ENCODE results near the gene ACRV1. TPM values are rescaled to one million over a fixed set of nuclear protein-coding genes. Genes with fewer than 3 reads are reported as not detected.

The ACRV1 gene
- not detected in 5 replicates for total RNA-seq (2022; extraction: Qiagen RNA extraction; ENCODE audit: low read depth)

GRCh38 chr11:125680747-125681146 lies at the start of gene ACRV1:
Gene ACRV1, minus strand, starts transcription at chr11:125680847. Its CDS starts 67 bp downstream, at chr11:125680780.

GRCh38 chr11:125624756-125625213 lies 55.9 kb downstream of the ACRV1 start, which contains the start of gene CHEK1:
Gene CHEK1, plus strand, starts transcription at chr11:125625163. Its CDS starts 1,606 bp downstream, at chr11:125626769.

Other genes starting within 250 kb of the ACRV1 start
- gene FEZ1, start 184.6 kb downstream of the ACRV1 start, total RNA-seq (2022; extraction: Qiagen RNA extraction; ENCODE audit: low read depth): 0.36 to 1.2 TPM (median 0.55 TPM) in 5 replicates
- 91.4 to 118 TPM (median 105 TPM) in 5 replicates for gene EI24, start 111.4 kb downstream of the ACRV1 start, total RNA-seq (2022; extraction: Qiagen RNA extraction; ENCODE audit: low read depth)
- 92.0 to 110 TPM (median 94.1 TPM) in 5 replicates for gene STT3A, start 88.0 kb downstream of the ACRV1 start, total RNA-seq (2022; extraction: Qiagen RNA extraction; ENCODE audit: low read depth)
- gene CHEK1, start 55.7 kb downstream of the ACRV1 start, total RNA-seq (2022; extraction: Qiagen RNA extraction; ENCODE audit: low read depth): 21.9 to 34.8 TPM (median 31.6 TPM) in 5 replicates
- gene PATE1, start 65.4 kb upstream of the ACRV1 start, total RNA-seq (2022; extraction: Qiagen RNA extraction; ENCODE audit: low read depth): not detected in 5 replicates
- not detected in 5 replicates for gene PATE2, start 98.0 kb upstream of the ACRV1 start, total RNA-seq (2022; extraction: Qiagen RNA extraction; ENCODE audit: low read depth)
- not detected in 5 replicates for gene PATE3, start 107.3 kb upstream of the ACRV1 start, total RNA-seq (2022; extraction: Qiagen RNA extraction; ENCODE audit: low read depth)
- not detected in 5 replicates for gene PATE4, start 152.5 kb upstream of the ACRV1 start, total RNA-seq (2022; extraction: Qiagen RNA extraction; ENCODE audit: low read depth)
- gene HYLS1, start 206.8 kb upstream of the ACRV1 start, total RNA-seq (2022; extraction: Qiagen RNA extraction; ENCODE audit: low read depth): 13.7 to 17.3 TPM (median 15.9 TPM) in 5 replicates
- gene PUS3, start 222.4 kb upstream of the ACRV1 start, total RNA-seq (2022; extraction: Qiagen RNA extraction; ENCODE audit: low read depth): 6.6 to 10.4 TPM (median 9.6 TPM) in 5 replicates
- 0.10 TPM in 1 of 5 replicates, not detected in the others for gene DDX25, start 223.7 kb upstream of the ACRV1 start, total RNA-seq (2022; extraction: Qiagen RNA extraction; ENCODE audit: low read depth)